Measurements from ENCODE around the gene MEI1.

The MEI1 gene

GRCh38 chr22:41793871-41794270 lies 94.6 kb downstream of the MEI1 start:
- DNase-seq, result no peak

DNA sequence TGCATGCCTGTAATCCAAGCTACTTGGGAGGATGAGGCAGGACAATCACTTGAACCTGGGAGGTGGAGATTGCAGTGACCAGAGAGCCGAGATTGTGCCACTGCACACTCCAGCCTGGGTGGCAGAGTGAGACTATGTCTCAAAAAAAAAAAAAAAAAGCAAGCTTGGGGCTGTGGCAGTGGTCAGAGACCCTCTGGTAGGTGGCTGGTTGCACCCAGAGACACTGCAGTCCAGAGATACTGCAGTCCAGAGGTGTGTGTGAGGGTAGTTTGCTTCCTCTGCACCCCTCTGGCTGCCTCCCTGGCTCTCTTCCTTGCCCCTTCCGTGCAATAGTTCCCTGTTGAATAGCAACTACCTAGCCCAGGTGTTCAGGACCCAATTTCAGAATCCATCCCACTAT lies 99.4 kb downstream of the MEI1 start:
- no peak for DNase-seq

GRCh38 chr22:41799486-41800347 lies 100.4 kb downstream of the MEI1 start:
- no peak for DNase-seq

DNA sequence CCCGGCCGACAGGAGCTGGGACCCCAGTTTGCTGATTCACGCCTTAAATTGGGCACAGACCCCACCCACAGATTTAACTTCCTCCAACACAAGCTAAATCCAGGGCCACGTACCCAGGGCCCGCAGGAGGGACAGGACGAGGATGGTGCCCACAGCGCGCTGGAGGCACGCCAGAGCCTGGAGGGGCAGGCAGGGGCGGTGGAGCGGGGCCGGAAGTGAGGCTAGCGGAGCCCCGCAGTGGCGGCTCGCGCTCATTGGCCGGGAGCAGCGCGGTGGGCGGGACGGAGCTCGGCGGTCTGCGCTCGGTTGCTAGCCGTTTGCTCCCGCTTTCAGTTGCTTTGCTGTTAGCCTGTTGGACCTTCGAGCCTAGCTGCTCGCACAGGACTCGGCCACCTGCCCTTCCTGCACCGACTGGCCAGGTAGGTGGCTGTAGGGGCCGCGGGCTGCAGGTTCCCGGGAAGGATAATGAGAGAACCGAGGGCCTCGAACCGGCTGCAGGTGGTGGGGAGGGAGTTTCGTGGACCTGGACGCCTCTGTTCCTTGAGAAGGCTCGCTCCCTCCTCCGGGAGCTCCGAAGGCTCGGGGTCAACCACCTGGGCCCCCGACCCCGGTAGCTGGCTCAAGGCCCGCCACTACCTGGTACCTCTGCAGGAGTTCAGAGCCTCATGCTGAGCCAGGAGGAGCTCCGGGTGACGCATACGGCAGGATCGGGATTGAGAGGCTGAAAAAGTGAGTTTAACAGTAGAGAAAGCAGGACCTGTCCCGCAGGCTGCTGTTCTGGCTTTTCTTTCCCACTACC lies 101.2 kb downstream of the MEI1 start, which contains the start of gene CCDC134:
Gene CCDC134 (plus strand): TSS at position 332 of the 799 bp plus-strand sequence. CDS start 8,212 bp downstream, outside the sequence.
- peak; percentile 69 to 93 for DNase-seq

- no peak for DNase-seq
Measured at GRCh38 chr22:41801147-41801819, 102.0 kb downstream of the MEI1 start.

- no peak for DNase-seq
Measured at GRCh38 chr22:41801886-41802285, 102.6 kb downstream of the MEI1 start.

- no peak for DNase-seq
Measured at GRCh38 chr22:41805639-41806038, 106.3 kb downstream of the MEI1 start.

DNA sequence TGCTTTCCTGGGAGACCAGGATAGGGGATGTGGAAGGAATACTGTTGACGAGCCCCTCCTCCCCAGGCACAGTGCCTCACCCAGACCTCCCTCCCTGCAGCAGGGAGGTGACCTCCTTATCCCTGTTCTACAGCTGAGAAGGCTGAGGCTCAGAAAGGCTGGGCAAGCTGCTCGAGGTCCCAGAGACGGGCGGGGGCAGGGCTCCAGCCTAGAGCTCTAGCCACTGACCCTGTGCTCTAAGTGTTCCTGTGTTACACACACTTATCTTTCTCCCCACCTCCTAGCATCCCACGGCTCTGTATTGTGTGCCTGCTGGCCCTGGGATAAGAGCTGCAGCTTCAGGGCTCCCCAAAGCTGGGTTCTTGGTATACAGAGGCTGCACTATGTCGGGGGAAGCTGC lies 109.1 kb downstream of the MEI1 start:
- no peak for DNase-seq

GRCh38 chr22:41810022-41810421 lies 110.7 kb downstream of the MEI1 start:
- DNase-seq, result no peak

DNA sequence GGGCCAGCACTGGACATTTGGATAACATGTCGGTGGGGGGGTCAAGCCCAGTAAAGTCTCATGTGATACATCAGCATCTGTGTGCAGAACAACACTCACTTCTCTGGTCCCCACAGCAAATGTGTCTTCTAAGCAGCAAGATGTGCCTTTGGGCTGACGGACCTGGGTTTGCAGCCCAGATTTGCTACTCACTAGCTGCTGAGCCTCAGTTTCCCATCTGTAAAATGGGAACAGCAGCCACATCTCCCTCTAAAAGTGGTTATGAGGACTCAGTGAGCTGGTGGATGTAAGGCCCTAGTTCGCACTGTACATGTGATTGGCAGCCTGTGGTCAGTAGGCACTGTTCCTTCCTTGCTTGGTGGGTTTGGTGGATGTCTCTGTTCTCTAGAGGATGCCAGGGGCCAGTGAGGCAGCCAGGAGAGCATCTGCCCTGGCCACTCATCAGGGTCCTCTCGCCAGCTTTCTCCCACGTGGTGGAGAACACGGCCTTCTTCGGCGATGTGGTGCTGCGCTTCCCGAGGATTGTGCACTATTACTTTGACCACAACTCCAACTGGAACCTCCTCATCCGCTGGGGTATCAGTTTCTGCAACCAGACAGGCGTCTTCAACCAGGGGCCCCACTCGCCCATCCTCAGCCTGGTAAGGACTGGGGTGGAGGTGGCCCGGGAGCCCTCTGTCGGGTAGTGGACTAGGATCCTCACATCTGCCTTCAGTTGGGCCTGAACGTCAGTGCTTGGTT lies 113.7 kb downstream of the MEI1 start:
- DNase-seq, result no peak

- no peak for DNase-seq
Measured at GRCh38 chr22:41813726-41814410, 114.6 kb downstream of the MEI1 start.

GRCh38 chr22:41815716-41816115 lies 116.4 kb downstream of the MEI1 start:
- DNase-seq, result no peak

GRCh38 chr22:41816241-41816640 lies 116.9 kb downstream of the MEI1 start:
- DNase-seq, result no peak

DNA sequence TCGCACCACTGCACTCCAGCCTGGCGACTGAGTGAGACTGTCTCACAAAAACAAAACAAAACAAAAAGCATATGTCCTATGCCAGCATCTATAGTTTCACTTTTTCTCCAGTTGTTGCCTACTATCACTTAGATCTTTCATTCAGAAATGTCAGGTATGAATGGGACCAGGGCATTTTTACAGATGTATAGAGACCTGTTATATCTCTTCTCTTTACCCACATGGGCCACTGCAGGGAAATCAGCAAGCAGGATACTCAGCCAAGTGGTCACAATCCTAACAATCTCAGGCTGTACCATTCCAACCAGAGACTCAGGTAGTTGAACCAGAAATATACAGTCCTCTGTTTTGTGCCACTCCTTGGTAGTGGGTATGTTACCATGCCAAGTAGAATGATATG lies 117.6 kb downstream of the MEI1 start:
- no peak for DNase-seq

GRCh38 chr22:41818011-41818410 lies 118.7 kb downstream of the MEI1 start:
- no peak for DNase-seq

GRCh38 chr22:41818596-41818995 lies 119.3 kb downstream of the MEI1 start:
- DNase-seq, result no peak

- no peak for DNase-seq
Measured at GRCh38 chr22:41819257-41819656, 120.0 kb downstream of the MEI1 start.

DNA sequence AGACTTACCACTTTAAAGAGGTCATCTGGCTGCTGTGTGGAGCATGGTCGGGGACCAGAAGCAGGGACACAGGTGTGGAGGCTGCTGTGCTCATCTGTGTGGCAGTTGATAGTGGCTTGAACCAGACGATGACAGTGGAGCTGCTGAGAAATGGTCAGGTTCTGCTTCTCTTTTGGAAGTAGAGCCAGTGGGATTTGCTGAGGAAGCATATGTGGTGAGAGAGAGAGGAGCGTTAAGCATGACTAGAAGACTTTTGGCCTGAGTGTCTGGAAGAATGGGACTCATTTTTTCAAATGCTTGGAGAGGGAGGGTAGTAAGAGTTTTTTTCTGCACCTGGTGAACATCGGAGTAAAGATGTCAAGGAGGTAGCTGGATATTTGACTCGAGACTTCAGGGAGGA lies 121.1 kb downstream of the MEI1 start:
- no peak for DNase-seq

GRCh38 chr22:41821471-41822316 lies 122.4 kb downstream of the MEI1 start:
- DNase-seq, result no peak

GRCh38 chr22:41822317-41823057 lies 123.2 kb downstream of the MEI1 start:
- DNase-seq, result peak in 1 of 2 experiments; percentile 17

Measured in NCI-H446 (cell line).